Measurements from ENCODE around the gene SLC35A5. TPM values are rescaled to one million over a fixed set of nuclear protein-coding genes. Genes with fewer than 3 reads are reported as not detected.

Gene SLC35A5
- polyA plus RNA-seq, 2 donors, result 7.0 to 9.0 TPM

GRCh38 chr3:112593258-112593657, 31.4 kb downstream of the SLC35A5 start:
- Histone ChIP-seq H3K27ac (ENCODE audit: low read depth in 2 of 2, low read length in 1 of 2) (no peak overlapping the region), H3K9me3 (ENCODE audit: control insufficient read depth in 2 of 2, insufficient read depth in 1 of 2, low read depth in 1 of 2, low read length in 1 of 2) (no peaks in the 10 kb centered on the region), H3K4me3 (ENCODE audit: low read depth in 1 of 2, low read length in 2 of 2) (no peak overlapping the region), H3K4me1 (ENCODE audit: control insufficient read depth in 2 of 2, insufficient read depth in 2 of 2, low read length in 1 of 2) (no peaks in the 10 kb centered on the region), H3K36me3 (ENCODE audit: control insufficient read depth in 2 of 2, insufficient read depth in 2 of 2, low read length in 1 of 2) (no peaks in the 10 kb centered on the region), H3K27me3 (ENCODE audit: control insufficient read depth in 1 of 2, insufficient read depth in 2 of 2, low read length in 2 of 2) (no peaks in the 10 kb centered on the region)

DNA sequence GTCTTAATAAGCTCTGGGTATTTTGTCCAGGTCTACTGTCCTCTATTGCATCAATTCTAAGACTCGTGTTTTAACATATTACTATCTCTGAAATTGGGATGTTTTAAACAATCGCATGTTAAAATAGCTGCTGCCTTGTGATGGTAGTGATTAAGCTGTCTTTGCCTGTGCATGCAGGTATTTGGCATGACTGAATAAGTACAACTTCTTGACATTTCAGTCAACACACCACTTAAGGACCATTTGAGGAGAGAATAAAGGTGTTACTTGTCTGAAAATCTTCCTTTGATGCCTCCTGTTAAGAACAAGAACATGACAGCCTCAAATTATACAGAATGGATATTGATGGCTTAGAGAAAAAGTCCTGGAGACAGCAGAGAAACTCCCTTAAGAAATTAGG, 33.0 kb downstream of the SLC35A5 start:
- H3K27me3 ChIP-seq (ENCODE audit: control insufficient read depth in 1 of 2, insufficient read depth in 2 of 2, low read length in 2 of 2), result no peaks in the 10 kb centered on the region
- WGBS, 2 donors, result 89 to 90% methylated on average over 2 of the region's 2 CpGs

GRCh38 chr3:112597945-112598344, 36.1 kb downstream of the SLC35A5 start:
- peaks cover 0 to 3% of the 10 kb centered on the region in 2 donors for H3K36me3 ChIP-seq (ENCODE audit: control insufficient read depth in 2 of 2, insufficient read depth in 2 of 2, low read length in 1 of 2)
- WGBS, 2 donors, result 96 to 97% methylated on average over 2 of the region's 2 CpGs
- no peaks in the 10 kb centered on the region for H3K9me3 ChIP-seq (ENCODE audit: control insufficient read depth in 2 of 2, insufficient read depth in 1 of 2, low read depth in 1 of 2, low read length in 1 of 2)
- no peaks in the 10 kb centered on the region for H3K27me3 ChIP-seq (ENCODE audit: control insufficient read depth in 1 of 2, insufficient read depth in 2 of 2, low read length in 2 of 2)
- H3K4me1 ChIP-seq (ENCODE audit: control insufficient read depth in 2 of 2, insufficient read depth in 2 of 2, low read length in 1 of 2), result no peaks in the 10 kb centered on the region
- H3K27ac ChIP-seq (ENCODE audit: low read depth in 2 of 2, low read length in 1 of 2), result no peak overlapping the region
- H3K4me3 ChIP-seq (ENCODE audit: low read depth in 1 of 2, low read length in 2 of 2), result no peak overlapping the region

More for the DNA sequence above, 33.0 kb downstream of the SLC35A5 start:
- Histone ChIP-seq H3K36me3 (ENCODE audit: control insufficient read depth in 2 of 2, insufficient read depth in 2 of 2, low read length in 1 of 2) (peaks cover 0 to 3% of the 10 kb centered on the region in 2 donors), H3K27ac (ENCODE audit: low read depth in 2 of 2, low read length in 1 of 2) (no peak overlapping the region), H3K4me3 (ENCODE audit: low read depth in 1 of 2, low read length in 2 of 2) (no peak overlapping the region), H3K4me1 (ENCODE audit: control insufficient read depth in 2 of 2, insufficient read depth in 2 of 2, low read length in 1 of 2) (no peaks in the 10 kb centered on the region), H3K9me3 (ENCODE audit: control insufficient read depth in 2 of 2, insufficient read depth in 1 of 2, low read depth in 1 of 2, low read length in 1 of 2) (no peaks in the 10 kb centered on the region)

DNA sequence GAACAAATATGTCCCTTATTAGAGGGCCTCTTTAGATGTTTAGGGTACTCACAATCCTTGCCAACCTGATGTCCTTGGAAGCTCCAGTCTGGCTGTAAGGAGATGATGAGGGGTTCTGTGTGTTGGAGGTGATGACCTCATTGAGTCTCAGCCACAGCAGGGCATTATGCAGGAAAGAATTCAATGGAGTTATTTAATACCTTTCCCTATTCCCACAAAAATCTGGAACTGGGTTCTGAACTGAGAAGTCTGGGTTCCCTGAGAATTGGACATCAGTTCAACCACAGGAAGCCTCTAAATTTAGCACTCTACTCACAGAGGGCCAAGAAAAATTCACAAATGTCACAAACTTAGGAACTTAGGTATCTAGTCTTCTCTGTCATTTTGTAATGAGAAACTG, 36.9 kb downstream of the SLC35A5 start:
- no peaks in the 10 kb centered on the region for H3K27me3 ChIP-seq (ENCODE audit: control insufficient read depth in 1 of 2, insufficient read depth in 2 of 2, low read length in 2 of 2)
- H3K4me1 ChIP-seq (ENCODE audit: control insufficient read depth in 2 of 2, insufficient read depth in 2 of 2, low read length in 1 of 2), result no peaks in the 10 kb centered on the region
- H3K9me3 ChIP-seq (ENCODE audit: control insufficient read depth in 2 of 2, insufficient read depth in 1 of 2, low read depth in 1 of 2, low read length in 1 of 2), result no peaks in the 10 kb centered on the region
- H3K36me3 ChIP-seq (ENCODE audit: control insufficient read depth in 2 of 2, insufficient read depth in 2 of 2, low read length in 1 of 2), result peaks cover 0 to 3% of the 10 kb centered on the region in 2 donors
- H3K27ac ChIP-seq (ENCODE audit: low read depth in 2 of 2, low read length in 1 of 2), result no peak overlapping the region
- no peak overlapping the region for H3K4me3 ChIP-seq (ENCODE audit: low read depth in 1 of 2, low read length in 2 of 2)

DNA sequence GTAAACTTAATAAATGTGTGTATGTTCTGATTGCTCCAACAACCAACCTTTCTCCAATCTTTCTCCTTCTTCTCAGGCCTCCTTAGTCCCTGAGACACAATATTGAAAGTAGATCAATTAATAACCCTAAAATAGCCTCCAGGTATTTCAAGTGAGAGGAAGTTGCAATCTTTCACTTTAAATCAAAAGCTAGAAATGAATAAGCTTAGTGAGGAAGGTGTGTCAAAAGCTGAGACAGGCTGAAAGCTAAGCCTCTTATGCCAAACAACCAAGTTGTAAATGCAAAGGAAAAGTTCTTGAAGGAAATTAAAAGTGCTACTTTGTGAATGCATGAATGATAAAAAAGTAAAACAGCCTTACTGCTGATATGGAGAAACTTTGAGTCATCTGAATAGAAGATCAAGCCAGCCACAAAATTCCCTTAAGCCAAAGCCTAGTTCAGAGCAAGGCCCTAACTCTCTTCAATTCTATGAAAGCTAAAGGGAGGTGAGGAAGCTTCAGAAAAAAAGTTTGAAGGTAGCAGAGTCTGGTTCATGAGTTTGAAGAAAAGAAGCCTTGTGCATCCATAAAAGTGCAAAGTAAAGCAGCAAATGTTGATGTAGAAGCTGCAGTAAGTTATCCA, 40.5 kb downstream of the SLC35A5 start:
- Histone ChIP-seq H3K27me3 (ENCODE audit: control insufficient read depth in 1 of 2, insufficient read depth in 2 of 2, low read length in 2 of 2) (no peaks in the 10 kb centered on the region), H3K9me3 (ENCODE audit: control insufficient read depth in 2 of 2, insufficient read depth in 1 of 2, low read depth in 1 of 2, low read length in 1 of 2) (no peaks in the 10 kb centered on the region), H3K27ac (ENCODE audit: low read depth in 2 of 2, low read length in 1 of 2) (no peak overlapping the region), H3K4me3 (ENCODE audit: low read depth in 1 of 2, low read length in 2 of 2) (no peak overlapping the region), H3K36me3 (ENCODE audit: control insufficient read depth in 2 of 2, insufficient read depth in 2 of 2, low read length in 1 of 2) (peaks cover 0 to 3% of the 10 kb centered on the region in 2 donors), H3K4me1 (ENCODE audit: control insufficient read depth in 2 of 2, insufficient read depth in 2 of 2, low read length in 1 of 2) (no peaks in the 10 kb centered on the region)

DNA sequence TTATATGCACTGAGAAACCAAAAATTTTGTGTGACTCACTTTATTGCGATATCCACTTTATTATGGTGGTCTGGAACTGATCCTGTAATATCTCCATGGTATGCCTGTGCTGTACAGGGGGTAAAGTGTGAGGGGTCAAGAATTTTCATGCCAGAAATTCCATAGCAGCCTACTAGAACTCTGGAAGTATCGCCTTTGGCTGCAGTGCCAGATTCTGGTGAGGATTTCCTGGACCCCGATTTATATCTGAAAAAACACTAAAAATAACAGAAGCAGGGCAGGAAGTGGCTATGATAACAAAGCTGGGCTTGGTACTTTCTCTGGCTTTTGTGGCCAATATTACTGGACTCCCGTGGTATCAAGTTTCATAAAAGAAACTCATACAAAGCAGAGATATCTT, 42.7 kb downstream of the SLC35A5 start:
- no peak overlapping the region for H3K4me3 ChIP-seq (ENCODE audit: low read depth in 1 of 2, low read length in 2 of 2)
- H3K27ac ChIP-seq (ENCODE audit: low read depth in 2 of 2, low read length in 1 of 2), result no peak overlapping the region
- no peaks in the 10 kb centered on the region for H3K36me3 ChIP-seq (ENCODE audit: control insufficient read depth in 2 of 2, insufficient read depth in 2 of 2, low read length in 1 of 2)
- H3K4me1 ChIP-seq (ENCODE audit: control insufficient read depth in 2 of 2, insufficient read depth in 2 of 2, low read length in 1 of 2), result no peaks in the 10 kb centered on the region
- WGBS, 2 donors, result 50 to 61% methylated on average over 4 of the region's 4 CpGs
- H3K9me3 ChIP-seq (ENCODE audit: control insufficient read depth in 2 of 2, insufficient read depth in 1 of 2, low read depth in 1 of 2, low read length in 1 of 2), result no peaks in the 10 kb centered on the region
- no peaks in the 10 kb centered on the region for H3K27me3 ChIP-seq (ENCODE audit: control insufficient read depth in 1 of 2, insufficient read depth in 2 of 2, low read length in 2 of 2)

- 74 to 79% methylated on average over 9 of the region's 9 CpGs for WGBS, 2 donors
- Histone ChIP-seq H3K4me1 (ENCODE audit: control insufficient read depth in 2 of 2, insufficient read depth in 2 of 2, low read length in 1 of 2) (no peaks in the 10 kb centered on the region), H3K9me3 (ENCODE audit: control insufficient read depth in 2 of 2, insufficient read depth in 1 of 2, low read depth in 1 of 2, low read length in 1 of 2) (no peaks in the 10 kb centered on the region), H3K36me3 (ENCODE audit: control insufficient read depth in 2 of 2, insufficient read depth in 2 of 2, low read length in 1 of 2) (no peaks in the 10 kb centered on the region), H3K27ac (ENCODE audit: low read depth in 2 of 2, low read length in 1 of 2) (no peak overlapping the region), H3K4me3 (ENCODE audit: low read depth in 1 of 2, low read length in 2 of 2) (no peak overlapping the region), H3K27me3 (ENCODE audit: control insufficient read depth in 1 of 2, insufficient read depth in 2 of 2, low read length in 2 of 2) (no peaks in the 10 kb centered on the region)
These were observed 43.4 kb downstream of the SLC35A5 start for GRCh38 chr3:112605285-112605684.

- no peaks in the 10 kb centered on the region for H3K4me1 ChIP-seq (ENCODE audit: control insufficient read depth in 2 of 2, insufficient read depth in 2 of 2, low read length in 1 of 2)
- no peak overlapping the region for H3K4me3 ChIP-seq (ENCODE audit: low read depth in 1 of 2, low read length in 2 of 2)
- H3K27me3 ChIP-seq (ENCODE audit: control insufficient read depth in 1 of 2, insufficient read depth in 2 of 2, low read length in 2 of 2), result no peaks in the 10 kb centered on the region
- H3K9me3 ChIP-seq (ENCODE audit: control insufficient read depth in 2 of 2, insufficient read depth in 1 of 2, low read depth in 1 of 2, low read length in 1 of 2), result no peaks in the 10 kb centered on the region
- no peak overlapping the region for H3K27ac ChIP-seq (ENCODE audit: low read depth in 2 of 2, low read length in 1 of 2)
- 86 to 94% methylated on average over 2 of the region's 2 CpGs for WGBS, 2 donors
- H3K36me3 ChIP-seq (ENCODE audit: control insufficient read depth in 2 of 2, insufficient read depth in 2 of 2, low read length in 1 of 2), result no peaks in the 10 kb centered on the region
These were observed 44.3 kb downstream of the SLC35A5 start for GRCh38 chr3:112606098-112606497.

DNA sequence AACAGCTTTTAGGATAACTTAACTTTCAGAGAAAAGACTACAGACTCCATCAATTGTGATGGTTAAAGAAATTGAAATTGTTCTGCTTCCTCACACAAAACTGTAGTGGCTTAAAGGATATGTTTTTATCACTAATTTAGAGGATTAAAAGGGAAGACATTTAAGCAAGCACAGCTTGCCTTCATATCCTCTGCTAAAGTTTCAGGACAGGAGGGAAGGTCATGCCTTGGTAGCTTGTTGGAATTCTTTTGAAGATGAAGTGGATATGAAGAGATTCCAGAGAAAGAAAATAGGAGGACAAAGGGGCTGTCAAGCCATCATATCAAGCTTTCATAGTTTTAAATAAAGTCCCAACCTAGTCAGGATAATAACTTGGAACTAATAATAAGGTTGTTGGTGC, 46.0 kb downstream of the SLC35A5 start:
- Histone ChIP-seq H3K27me3 (ENCODE audit: control insufficient read depth in 1 of 2, insufficient read depth in 2 of 2, low read length in 2 of 2) (no peaks in the 10 kb centered on the region), H3K4me3 (ENCODE audit: low read depth in 1 of 2, low read length in 2 of 2) (no peak overlapping the region), H3K9me3 (ENCODE audit: control insufficient read depth in 2 of 2, insufficient read depth in 1 of 2, low read depth in 1 of 2, low read length in 1 of 2) (no peaks in the 10 kb centered on the region), H3K36me3 (ENCODE audit: control insufficient read depth in 2 of 2, insufficient read depth in 2 of 2, low read length in 1 of 2) (no peaks in the 10 kb centered on the region), H3K27ac (ENCODE audit: low read depth in 2 of 2, low read length in 1 of 2) (no peak overlapping the region), H3K4me1 (ENCODE audit: control insufficient read depth in 2 of 2, insufficient read depth in 2 of 2, low read length in 1 of 2) (no peaks in the 10 kb centered on the region)

GRCh38 chr3:112610121-112610520, 48.3 kb downstream of the SLC35A5 start:
- Histone ChIP-seq H3K27ac (ENCODE audit: low read depth in 2 of 2, low read length in 1 of 2) (no peak overlapping the region), H3K4me3 (ENCODE audit: low read depth in 1 of 2, low read length in 2 of 2) (no peak overlapping the region), H3K4me1 (ENCODE audit: control insufficient read depth in 2 of 2, insufficient read depth in 2 of 2, low read length in 1 of 2) (no peaks in the 10 kb centered on the region), H3K27me3 (ENCODE audit: control insufficient read depth in 1 of 2, insufficient read depth in 2 of 2, low read length in 2 of 2) (no peaks in the 10 kb centered on the region), H3K9me3 (ENCODE audit: control insufficient read depth in 2 of 2, insufficient read depth in 1 of 2, low read depth in 1 of 2, low read length in 1 of 2) (no peaks in the 10 kb centered on the region), H3K36me3 (ENCODE audit: control insufficient read depth in 2 of 2, insufficient read depth in 2 of 2, low read length in 1 of 2) (no peaks in the 10 kb centered on the region)
- 85 to 87% methylated on average over 3 of the region's 3 CpGs for WGBS, 2 donors

Measured in esophagus (tissue), 2 donors.